Prostate gland (tissue), 2 donors: ENCODE results near the gene HNRNPUL1. TPM values are rescaled to one million over a fixed set of nuclear protein-coding genes. Genes with fewer than 3 reads are reported as not detected.
"Not testable (repeated sequence)": the region's sequence is repeated elsewhere in the genome, so short reads cannot be mapped to it uniquely, and the experiment has no call there.

Experiments used
- DNase-seq: peaks from one replicate; pipeline ENCODE4 v3.0.0-alpha.2; 2019; ENCODE audit warnings: low spot score
- H3K27ac ChIP-seq, 2 donors: fragments of 200-600 bp; sonication (generic); 2 replicates each; pipeline ENCODE4 v1.5.1; 2017 to 2019
- H3K27me3 ChIP-seq: fragments of 200-600 bp; sonication (generic); replicated peaks from 2 replicates; pipeline ENCODE4 v1.5.1; 2019; ENCODE audit not compliant: insufficient read depth
- H3K36me3 ChIP-seq, 2 donors: fragments of 200-600 bp; sonication (generic); 1 replicate in 1 of 2; 2 replicates in 1 of 2; pipeline versions ENCODE4 v1.5.1 to v1.8.1; 2017 to 2019
- H3K4me1 ChIP-seq: fragments of 200-600 bp; sonication (generic); replicated peaks from 2 replicates; pipeline ENCODE4 v1.5.1; 2019
- H3K4me3 ChIP-seq, 2 donors: fragments of 200-600 bp; sonication (generic); 2 replicates each; pipeline ENCODE4 v1.5.1; 2017 to 2019
- H3K9me3 ChIP-seq: fragments of 200-600 bp; sonication (generic); 2 replicates; pipeline ENCODE4 v1.5.1; 2017
- POLR2A ChIP-seq: fragments of 450-650 bp; IDR thresholded peaks from one replicate; pipeline ENCODE4 v1.6.1; 2016; ENCODE audit warnings: antibody characterized with exemption, mild to moderate bottlenecking
- POLR2AphosphoS5 ChIP-seq: sonication (generic); formaldehyde crosslinking; IDR thresholded peaks from one replicate; pipeline ENCODE4 v1.6.1; 2017; ENCODE audit warnings: antibody characterized with exemption
- WGBS: methylation state at CpG from one replicate; pipeline ENCODE4 v1.1.5; 2018; 5-methylcytosine and 5-hydroxymethylcytosine counted together
- intact Hi-C: fragments of 100-400 bp; cut with DNase I; formaldehyde crosslinking; loops from one replicate; pipeline ENCODE4 v1.14.2; 2022
- total RNA-seq, 2 donors: library from RNA; depleted of rRNA; stranded (reverse); fragments of >200 nt; gene quantifications; one replicate each; pipeline ENCODE4 v1.1.0, GENCODE V29; 2016
- TF ChIP-seq, protein P1 (sequence below), 4 experiments: fragments of 200-600 bp in 2 of 4; fragments of 450-650 bp in 2 of 4; sonication (generic) in 2 of 4; IDR thresholded peaks; 1 replicate in 3 of 4; 2 replicates in 1 of 4; pipeline ENCODE4 v1.5.1; 2016 to 2019; ENCODE audit warnings: antibody characterized with exemption in 4 of 4, mild to moderate bottlenecking in 2 of 4, moderate library complexity in 2 of 4

The HNRNPUL1 gene
- total RNA-seq, 2 donors from 2014 or later, result 133 to 183 TPM

DNA sequence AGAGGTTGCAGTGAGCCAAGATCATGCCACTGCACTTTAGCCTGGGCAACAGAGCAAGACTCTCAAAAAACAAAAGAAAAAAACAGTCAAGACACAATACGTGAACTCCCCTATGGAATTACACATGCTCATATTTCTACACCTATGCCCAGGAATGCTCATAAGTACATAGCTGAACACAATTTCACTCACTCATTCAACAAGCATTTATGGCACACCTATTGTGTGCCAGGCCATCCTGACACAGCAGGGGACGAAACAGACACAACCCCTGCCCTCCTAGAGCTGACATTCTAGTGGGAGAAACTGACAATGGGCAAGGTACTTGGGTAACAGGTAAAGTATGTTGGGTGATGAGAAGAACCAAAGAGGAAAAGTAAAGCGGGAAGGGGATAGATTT, 35.7 kb upstream of the HNRNPUL1 start:
- intact Hi-C loops, result no loop called here
- WGBS, result 93% methylated on average over 3 of the region's 3 CpGs

DNA sequence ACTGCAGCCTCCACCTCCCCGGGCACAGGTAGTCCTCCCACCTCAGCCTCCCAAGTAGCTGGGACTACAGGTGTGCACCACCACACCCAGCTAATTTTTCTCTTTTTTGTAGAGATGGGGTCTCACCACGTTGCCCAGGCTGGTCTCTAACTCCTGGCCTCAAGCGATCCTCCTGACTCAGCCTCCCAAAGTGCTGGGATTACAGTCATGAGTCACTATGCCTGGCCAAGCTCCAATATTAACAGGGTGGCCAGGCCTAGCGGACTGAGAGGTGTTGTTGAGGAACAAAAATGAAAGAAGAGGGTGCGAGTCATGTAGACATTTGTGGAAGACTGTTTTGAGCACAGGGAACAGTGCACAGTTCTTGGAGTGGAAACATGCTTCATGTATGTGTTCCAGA, 34.8 kb upstream of the HNRNPUL1 start:
- H3K27me3 ChIP-seq, H3K27ac ChIP-seq, H3K4me1 ChIP-seq, intact Hi-C loops, H3K9me3 ChIP-seq, H3K4me3 ChIP-seq, DNase-seq, H3K36me3 ChIP-seq: not testable (repeated sequence)
- WGBS, result 88% methylated on average over 5 of the region's 5 CpGs

More for the DNA sequence above, 35.7 kb upstream of the HNRNPUL1 start:
- Histone ChIP-seq H3K4me1 (no peaks in the 10 kb centered on the region), H3K27ac (no peak overlapping the region), H3K36me3 (no peaks in the 10 kb centered on the region), H3K27me3 (no peaks in the 10 kb centered on the region), H3K9me3 (no peaks in the 10 kb centered on the region), H3K4me3 (no peak overlapping the region)
- TF ChIP-seq, protein P1, sequence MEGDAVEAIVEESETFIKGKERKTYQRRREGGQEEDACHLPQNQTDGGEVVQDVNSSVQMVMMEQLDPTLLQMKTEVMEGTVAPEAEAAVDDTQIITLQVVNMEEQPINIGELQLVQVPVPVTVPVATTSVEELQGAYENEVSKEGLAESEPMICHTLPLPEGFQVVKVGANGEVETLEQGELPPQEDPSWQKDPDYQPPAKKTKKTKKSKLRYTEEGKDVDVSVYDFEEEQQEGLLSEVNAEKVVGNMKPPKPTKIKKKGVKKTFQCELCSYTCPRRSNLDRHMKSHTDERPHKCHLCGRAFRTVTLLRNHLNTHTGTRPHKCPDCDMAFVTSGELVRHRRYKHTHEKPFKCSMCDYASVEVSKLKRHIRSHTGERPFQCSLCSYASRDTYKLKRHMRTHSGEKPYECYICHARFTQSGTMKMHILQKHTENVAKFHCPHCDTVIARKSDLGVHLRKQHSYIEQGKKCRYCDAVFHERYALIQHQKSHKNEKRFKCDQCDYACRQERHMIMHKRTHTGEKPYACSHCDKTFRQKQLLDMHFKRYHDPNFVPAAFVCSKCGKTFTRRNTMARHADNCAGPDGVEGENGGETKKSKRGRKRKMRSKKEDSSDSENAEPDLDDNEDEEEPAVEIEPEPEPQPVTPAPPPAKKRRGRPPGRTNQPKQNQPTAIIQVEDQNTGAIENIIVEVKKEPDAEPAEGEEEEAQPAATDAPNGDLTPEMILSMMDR (IDR thresholded peaks at IDR 0.05), result no peak
- TF ChIP-seq POLR2AphosphoS5 (no peak), POLR2A (no peak)
- DNase-seq, result no peak

DNA sequence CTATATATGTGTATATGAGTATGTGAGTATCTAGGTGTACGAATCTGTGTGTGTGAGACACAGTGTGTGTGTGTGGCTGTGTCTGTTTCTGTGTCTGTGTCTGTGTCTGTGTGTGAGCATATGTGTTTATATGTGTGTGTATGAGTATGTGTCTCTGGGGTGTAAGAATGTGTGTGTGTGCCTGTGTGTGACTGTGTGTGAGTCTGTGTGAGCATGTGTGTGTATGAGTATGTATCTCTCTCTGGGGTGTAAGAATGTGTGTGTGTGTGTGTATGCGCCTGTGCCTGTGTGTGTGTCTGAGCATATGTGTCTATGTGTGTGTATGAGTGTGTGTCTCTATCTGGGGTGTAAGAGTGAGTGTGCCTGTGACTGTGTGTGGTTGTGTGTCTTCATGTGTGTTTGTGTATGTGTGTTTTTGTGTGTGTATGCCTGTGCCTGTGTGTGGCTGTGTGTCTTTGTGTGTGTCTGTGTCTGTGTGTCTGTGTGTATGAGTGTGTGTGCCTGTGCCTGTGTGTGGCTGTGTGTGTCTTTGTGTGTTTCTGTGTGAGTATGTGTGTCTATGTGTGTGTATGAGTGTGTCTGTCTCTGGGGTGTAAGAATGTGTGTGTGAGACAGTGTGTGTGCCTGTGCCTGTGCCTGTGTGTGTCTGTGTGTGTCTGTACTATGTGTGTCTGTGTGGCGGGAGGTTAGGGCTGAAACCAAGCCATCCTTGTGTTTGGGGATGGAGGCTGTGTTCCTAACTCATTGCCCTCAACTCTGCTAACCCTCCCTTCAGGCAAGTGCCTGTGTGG, 33.9 kb upstream of the HNRNPUL1 start:
- 94% methylated on average over 3 of the region's 3 CpGs for WGBS
- H3K27ac ChIP-seq, result no peak overlapping the region
- DNase-seq, result no peak
- H3K4me1 ChIP-seq, result no peaks in the 10 kb centered on the region
- H3K27me3 ChIP-seq, result no peaks in the 10 kb centered on the region
- no peak overlapping the region for H3K4me3 ChIP-seq
- no peaks in the 10 kb centered on the region for H3K36me3 ChIP-seq
- TF ChIP-seq, protein P1 (IDR thresholded peaks at IDR 0.05), result no peak
- no peak for TF ChIP-seq POLR2AphosphoS5
- no peak for TF ChIP-seq POLR2A
- no peaks in the 10 kb centered on the region for H3K9me3 ChIP-seq
- intact Hi-C loops, result no loop called here

DNA sequence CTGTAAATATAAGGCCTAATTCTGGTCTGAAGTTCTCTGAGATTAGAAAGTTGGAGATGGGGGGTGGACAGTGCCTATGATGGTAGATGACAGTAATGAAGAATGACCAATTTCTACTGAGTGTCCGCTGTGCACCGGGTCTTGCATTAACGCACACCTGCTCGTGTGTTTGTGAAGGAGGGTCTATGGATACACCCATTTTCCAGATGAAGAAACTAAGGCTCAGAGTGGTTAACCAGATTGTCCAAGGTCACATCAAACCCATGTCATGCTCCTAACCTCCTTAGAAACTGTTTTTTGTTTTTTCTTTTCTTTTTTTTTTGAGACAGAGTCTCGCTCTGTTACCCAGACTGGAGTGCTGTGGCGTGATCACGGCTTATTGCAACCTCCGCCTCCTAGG, 31.5 kb upstream of the HNRNPUL1 start:
- TF ChIP-seq POLR2AphosphoS5 (no peak), POLR2A (no peak)
- TF ChIP-seq, protein P1 (IDR thresholded peaks at IDR 0.05), result no peak
- H3K4me1 ChIP-seq, result no peaks in the 10 kb centered on the region
- 95% methylated on average over 8 of the region's 8 CpGs for WGBS
- DNase-seq, result no peak
- no peaks in the 10 kb centered on the region for H3K36me3 ChIP-seq
- H3K27me3 ChIP-seq, result no peaks in the 10 kb centered on the region
- H3K27ac ChIP-seq, result no peak overlapping the region
- H3K9me3 ChIP-seq, result no peaks in the 10 kb centered on the region
- no peak overlapping the region for H3K4me3 ChIP-seq
- intact Hi-C loops, result no loop called here

DNA sequence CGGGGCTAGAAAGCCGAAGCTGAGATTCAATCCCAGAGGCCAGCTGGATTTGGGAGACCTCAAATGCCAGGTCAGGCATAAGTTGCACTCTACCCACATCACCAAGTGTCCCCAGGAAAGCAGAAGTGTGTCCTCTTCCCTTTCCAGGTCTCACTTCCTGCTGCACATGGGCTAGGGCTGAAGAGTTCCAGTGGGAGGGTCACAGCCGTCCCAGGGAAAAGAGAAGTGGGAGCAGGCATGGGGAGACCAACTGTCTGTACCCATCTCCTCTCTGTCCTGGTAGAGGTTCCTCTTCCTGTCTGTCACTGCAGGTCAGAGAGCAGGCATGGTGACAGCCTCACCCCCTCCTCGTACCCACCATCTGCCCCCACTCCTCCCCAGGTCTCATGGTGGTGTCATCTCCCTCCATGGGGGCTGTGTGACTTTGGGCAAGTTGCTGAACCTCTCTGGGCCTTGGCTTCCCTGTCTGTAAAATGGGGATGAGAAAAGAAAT, 30.4 kb upstream of the HNRNPUL1 start:
- WGBS, result 86% methylated on average over 4 of the region's 4 CpGs
- no peaks in the 10 kb centered on the region for H3K36me3 ChIP-seq
- TF ChIP-seq, protein P1 (IDR thresholded peaks at IDR 0.05), result no peak
- H3K27me3 ChIP-seq, result no peaks in the 10 kb centered on the region
- no peak for DNase-seq
- no peak overlapping the region for H3K4me3 ChIP-seq
- intact Hi-C loops, result no loop called here
- no peaks in the 10 kb centered on the region for H3K9me3 ChIP-seq
- no peaks in the 10 kb centered on the region for H3K4me1 ChIP-seq
- H3K27ac ChIP-seq, result no peak overlapping the region
